H1 (cell line): ENCODE measurements around the gene ASIC1.

ENCODE experiments used
- CEBPB ChIP-seq: IDR thresholded peaks from 2 replicates; pipeline ENCODE4 v1.6.1; 2012; ENCODE audit warnings: low read depth, low read length
- CHD2 ChIP-seq: IDR thresholded peaks from 2 replicates; pipeline ENCODE4 v1.6.1; 2012; ENCODE audit warnings: low read length, improper control_type of control experiment
- CREB1 ChIP-seq: IDR thresholded peaks from 2 replicates; pipeline ENCODE4 v1.6.1; 2012; ENCODE audit warnings: inconsistent platforms
- CTCF ChIP-seq, 3 experiments: IDR thresholded peaks; 1 replicate in 2 of 3; 2 replicates in 1 of 3; pipeline versions ENCODE4 v1.5.1 to v1.6.1; 2011; ENCODE audit warnings: low read length in 3 of 3, mild to moderate bottlenecking in 3 of 3, inconsistent platforms in 2 of 3, low read depth in 1 of 3, moderate library complexity in 1 of 3; ENCODE audit not compliant: insufficient read depth in 1 of 3; ENCODE audit errors: control extremely low read depth in 1 of 3
- KDM1A ChIP-seq: fragments of 200-600, 300-600 bp; sonication (generic); IDR thresholded peaks from 2 replicates; pipeline ENCODE4 v1.7.1; 2016; ENCODE audit warnings: mild to moderate bottlenecking, low read length, borderline replicate concordance
- KDM5A ChIP-seq: fragments of 200-600 bp; IDR thresholded peaks from 2 replicates; pipeline ENCODE4 v1.7.1; 2012; ENCODE audit warnings: mild to moderate bottlenecking, low read length, inconsistent platforms, mixed read lengths
- RAD21 ChIP-seq, 2 experiments: IDR thresholded peaks in 1 of 2; conservative IDR thresholded peaks in 1 of 2; 2 replicates each; pipeline ENCODE4 v1.6.1; 2011; ENCODE audit warnings: low read depth in 2 of 2, low read length in 2 of 2, improper control_type of control experiment in 1 of 2, inconsistent platforms in 1 of 2, mild to moderate bottlenecking in 1 of 2, moderate library complexity in 1 of 2
- RBBP5 ChIP-seq: IDR thresholded peaks from 2 replicates; pipeline ENCODE4 v1.7.1; 2012; ENCODE audit warnings: low read depth, mild to moderate bottlenecking, inconsistent platforms, low read length, moderate library complexity, borderline replicate concordance
- SIN3A ChIP-seq, 2 experiments: IDR thresholded peaks in 1 of 2; conservative IDR thresholded peaks in 1 of 2; 2 replicates each; pipeline ENCODE4 v1.6.1; 2011 to 2012; ENCODE audit warnings: low read length in 2 of 2, improper control_type of control experiment in 1 of 2, low read depth in 1 of 2, mild to moderate bottlenecking in 1 of 2

- TF ChIP-seq CTCF (IDR thresholded peaks at IDR 0.05; ENCODE audit: control extremely low read depth in 1 of 3, insufficient read depth in 1 of 3, low read depth in 1 of 3, low read length in 3 of 3) (no peak), KDM5A (no peak), CREB1 (no peak), KDM1A (no peak), RAD21 (IDR thresholded peaks at IDR 0.05 in 1 of 2, conservative IDR thresholded peaks at IDR 0.05 in 1 of 2; ENCODE audit: low read depth in 2 of 2, low read length in 2 of 2) (no peak), CHD2 (no peak), CEBPB (no peak), SIN3A (conservative IDR thresholded peaks at IDR 0.05 in 1 of 2, IDR thresholded peaks at IDR 0.05 in 1 of 2; ENCODE audit: low read depth in 1 of 2, low read length in 2 of 2) (no peak), RBBP5 (no peak)
Measured at GRCh38 chr12:50040657-50041056, 16.7 kb upstream of the ASIC1 start.
